ENCODE results near the gene SKIL.
"Not testable (repeated sequence)": the region's sequence is repeated elsewhere in the genome, so short reads cannot be mapped to it uniquely, and the experiment has no call there.

The SKIL gene

GRCh38 chr3:170338690-170339340, 18.7 kb upstream of the SKIL start:
- H3K4me3 ChIP-seq (ENCODE audit: low read length), result no peak overlapping the region
- no peaks in the 10 kb centered on the region for H3K79me2 ChIP-seq (ENCODE audit: low read length)
- H3K27ac ChIP-seq (ENCODE audit: low read length), result no peak overlapping the region
- no peaks in the 10 kb centered on the region for H3K36me3 ChIP-seq (replicated peaks; ENCODE audit: insufficient read depth, low read length)
- no peak overlapping the region for H2AFZ ChIP-seq (ENCODE audit: low read length)
- H3K4me1 ChIP-seq (ENCODE audit: low read length), result peaks cover 6% of the 10 kb centered on the region
- no peak overlapping the region for H3K4me2 ChIP-seq (ENCODE audit: low read depth, low read length)
- DNase-seq, result no peak
- no peaks in the 10 kb centered on the region for H3K9me2 ChIP-seq (replicated peaks; ENCODE audit: insufficient read depth, low read length)
- H3K9ac ChIP-seq (ENCODE audit: low read length), result no peak overlapping the region
- no peaks in the 10 kb centered on the region for H3F3A ChIP-seq (ENCODE audit: insufficient read depth, low read length)
- no peak for TF ChIP-seq EZH2phosphoT487 (IDR thresholded peaks at IDR 0.05; ENCODE audit: low read length)
- no peak for TF ChIP-seq CTCF (IDR thresholded peaks at IDR 0.05; ENCODE audit: low read length)
- TF ChIP-seq EZH2 (optimal IDR thresholded peaks at IDR 0.05; ENCODE audit: low read depth, low read length), result no peak
- no peaks in the 10 kb centered on the region for H3K27me3 ChIP-seq (replicated peaks; ENCODE audit: insufficient read depth, low read length)
- H4K20me1 ChIP-seq (ENCODE audit: insufficient read depth, low read length), result no peaks in the 10 kb centered on the region
- H3K9me3 ChIP-seq (replicated peaks; ENCODE audit: insufficient read depth, low read length), result no peaks in the 10 kb centered on the region

DNA sequence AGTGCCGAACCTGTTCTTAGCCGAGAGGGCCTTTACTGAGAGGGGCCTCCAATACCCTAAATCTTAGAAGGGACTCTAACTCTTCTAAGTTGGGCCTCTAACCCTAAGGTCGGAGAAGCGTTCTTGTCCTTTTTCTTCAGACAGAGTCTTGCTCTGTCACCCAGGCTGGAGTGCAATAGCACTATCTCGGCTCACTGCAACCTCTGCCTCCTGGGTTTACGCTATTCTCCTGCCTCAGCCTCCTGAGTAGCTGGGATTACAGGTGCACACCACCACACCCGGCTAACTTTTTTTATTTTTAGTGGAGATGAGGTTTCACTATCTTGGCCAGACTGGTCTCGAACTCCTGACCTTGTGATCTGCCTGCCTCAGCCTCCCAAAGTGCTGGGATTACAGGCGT, 15.2 kb upstream of the SKIL start:
- H3K27me3 ChIP-seq (replicated peaks; ENCODE audit: insufficient read depth, low read length); H3K9ac ChIP-seq (ENCODE audit: low read length); H3K4me1 ChIP-seq (ENCODE audit: low read length); H3K27ac ChIP-seq (ENCODE audit: low read length); H3K79me2 ChIP-seq (ENCODE audit: low read length); H3F3A ChIP-seq (ENCODE audit: insufficient read depth, low read length); H2AFZ ChIP-seq (ENCODE audit: low read length); H4K20me1 ChIP-seq (ENCODE audit: insufficient read depth, low read length); H3K36me3 ChIP-seq (replicated peaks; ENCODE audit: insufficient read depth, low read length); H3K4me3 ChIP-seq (ENCODE audit: low read length); H3K4me2 ChIP-seq (ENCODE audit: low read depth, low read length); H3K9me3 ChIP-seq (replicated peaks; ENCODE audit: insufficient read depth, low read length); DNase-seq; H3K9me2 ChIP-seq (replicated peaks; ENCODE audit: insufficient read depth, low read length): not testable (repeated sequence)

- not testable (repeated sequence) for DNase-seq; H3K9me3 ChIP-seq (replicated peaks; ENCODE audit: insufficient read depth, low read length); H3K79me2 ChIP-seq (ENCODE audit: low read length); H3K9ac ChIP-seq (ENCODE audit: low read length); H3K9me2 ChIP-seq (replicated peaks; ENCODE audit: insufficient read depth, low read length); H3F3A ChIP-seq (ENCODE audit: insufficient read depth, low read length); H3K27ac ChIP-seq (ENCODE audit: low read length); H2AFZ ChIP-seq (ENCODE audit: low read length); H3K4me1 ChIP-seq (ENCODE audit: low read length); H4K20me1 ChIP-seq (ENCODE audit: insufficient read depth, low read length); H3K4me3 ChIP-seq (ENCODE audit: low read length); H3K36me3 ChIP-seq (replicated peaks; ENCODE audit: insufficient read depth, low read length); H3K4me2 ChIP-seq (ENCODE audit: low read depth, low read length); H3K27me3 ChIP-seq (replicated peaks; ENCODE audit: insufficient read depth, low read length)
These were observed 13.7 kb upstream of the SKIL start for GRCh38 chr3:170343859-170344258.

GRCh38 chr3:170344971-170345370, 12.5 kb upstream of the SKIL start:
- H2AFZ ChIP-seq (ENCODE audit: low read length), result no peak overlapping the region
- H3K27me3 ChIP-seq (replicated peaks; ENCODE audit: insufficient read depth, low read length), result no peaks in the 10 kb centered on the region
- H3K79me2 ChIP-seq (ENCODE audit: low read length), result no peaks in the 10 kb centered on the region
- H3K4me2 ChIP-seq (ENCODE audit: low read depth, low read length), result no peak overlapping the region
- DNase-seq, result no peak
- H4K20me1 ChIP-seq (ENCODE audit: insufficient read depth, low read length), result no peaks in the 10 kb centered on the region
- H3K36me3 ChIP-seq (replicated peaks; ENCODE audit: insufficient read depth, low read length), result no peaks in the 10 kb centered on the region
- no peaks in the 10 kb centered on the region for H3K9me3 ChIP-seq (replicated peaks; ENCODE audit: insufficient read depth, low read length)
- no peaks in the 10 kb centered on the region for H3F3A ChIP-seq (ENCODE audit: insufficient read depth, low read length)
- H3K27ac ChIP-seq (ENCODE audit: low read length), result no peak overlapping the region
- no peaks in the 10 kb centered on the region for H3K4me1 ChIP-seq (ENCODE audit: low read length)
- no peaks in the 10 kb centered on the region for H3K9me2 ChIP-seq (replicated peaks; ENCODE audit: insufficient read depth, low read length)
- H3K9ac ChIP-seq (ENCODE audit: low read length), result no peak overlapping the region
- no peak for TF ChIP-seq EZH2 (optimal IDR thresholded peaks at IDR 0.05; ENCODE audit: low read depth, low read length)
- TF ChIP-seq EZH2phosphoT487 (IDR thresholded peaks at IDR 0.05; ENCODE audit: low read length), result no peak
- no peak for TF ChIP-seq CTCF (IDR thresholded peaks at IDR 0.05; ENCODE audit: low read length)
- no peak overlapping the region for H3K4me3 ChIP-seq (ENCODE audit: low read length)

All from MM.1S (cell line).